ENCODE results near the gene UFC1.

Gene UFC1

DNA sequence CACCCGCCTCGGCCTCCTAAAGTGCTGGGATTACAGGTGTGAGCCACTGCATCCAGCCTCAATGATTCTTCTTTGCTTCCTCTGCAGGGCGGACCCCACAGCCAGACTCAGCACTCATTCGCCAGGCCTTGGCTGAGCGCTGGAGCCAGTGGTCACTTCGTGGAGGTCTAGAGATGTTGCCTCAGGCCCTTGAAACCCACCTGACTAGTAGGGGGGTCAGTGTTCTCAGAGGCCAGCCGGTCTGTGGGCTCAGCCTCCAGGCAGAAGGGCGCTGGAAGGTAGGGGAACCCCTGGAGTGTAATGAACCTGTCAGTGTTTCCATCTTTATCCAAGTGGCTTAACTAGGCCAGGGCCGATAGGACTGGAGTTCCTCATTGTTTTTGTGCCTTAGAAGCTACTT is 15.1 kb downstream of the UFC1 start:
- no peak for FAIRE-seq

GRCh38 chr1:161171191-161171590 is 17.4 kb downstream of the UFC1 start:
- no peak for DNase-seq (ENCODE audit: low spot score)
- no peak for FAIRE-seq

More for the DNA sequence above, 15.1 kb downstream of the UFC1 start:
- DNase-seq (ENCODE audit: low spot score): no peak

- DNase-seq (ENCODE audit: low spot score) (no peak), FAIRE-seq (no peak)
Observed at GRCh38 chr1:161171696-161172095, 17.9 kb downstream of the UFC1 start.

DNA sequence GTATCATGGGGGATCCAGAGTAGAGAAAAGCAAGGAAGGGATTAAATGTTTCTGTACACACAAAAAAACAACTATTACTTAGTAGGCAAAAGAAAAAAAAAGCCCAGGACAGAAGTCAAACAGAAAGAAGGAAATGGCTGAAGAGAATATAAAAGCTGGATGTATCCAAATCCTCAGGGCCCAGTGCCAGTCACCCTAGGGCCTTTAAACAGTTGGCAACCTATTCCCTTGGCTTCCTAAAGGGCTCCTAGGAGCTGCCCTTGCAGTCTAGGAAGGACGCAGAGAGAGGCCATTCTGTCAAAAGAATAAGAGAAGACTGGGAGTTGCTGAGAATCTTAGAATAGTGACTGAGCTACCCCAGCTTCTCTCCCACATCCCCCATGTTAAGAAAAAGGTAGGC is 18.6 kb downstream of the UFC1 start:
- DNase-seq (ENCODE audit: low spot score) (no peak), FAIRE-seq (no peak)

DNA sequence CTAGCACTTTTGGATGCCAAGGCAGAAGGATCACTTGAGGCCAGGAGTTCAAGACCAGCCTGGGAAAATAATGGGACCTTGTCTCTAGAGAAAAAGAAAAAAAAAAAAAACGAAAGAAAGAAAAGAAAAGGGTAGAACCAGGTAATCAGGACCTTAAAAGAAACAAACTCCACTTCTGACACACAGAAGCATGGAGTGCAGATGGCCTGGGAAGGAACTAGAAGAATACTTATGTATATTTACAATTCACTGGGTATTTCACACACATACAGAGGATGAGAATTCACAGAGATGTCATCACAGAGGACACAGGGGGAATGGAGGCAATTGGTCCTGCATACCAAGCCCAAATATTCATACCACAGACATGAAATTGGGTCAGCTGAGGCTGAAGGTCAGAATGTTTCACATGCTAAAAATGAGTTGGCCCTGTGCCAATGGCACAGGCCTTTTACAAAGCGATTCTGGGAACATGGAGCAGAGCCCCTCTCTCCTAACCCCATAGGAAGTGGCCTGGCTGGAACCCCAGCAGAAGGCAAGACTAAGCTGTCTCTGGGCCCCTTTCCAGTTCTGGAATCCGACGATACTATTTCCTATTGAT is 19.1 kb downstream of the UFC1 start:
- FAIRE-seq (no peak), DNase-seq (ENCODE audit: low spot score) (no peak)

DNA sequence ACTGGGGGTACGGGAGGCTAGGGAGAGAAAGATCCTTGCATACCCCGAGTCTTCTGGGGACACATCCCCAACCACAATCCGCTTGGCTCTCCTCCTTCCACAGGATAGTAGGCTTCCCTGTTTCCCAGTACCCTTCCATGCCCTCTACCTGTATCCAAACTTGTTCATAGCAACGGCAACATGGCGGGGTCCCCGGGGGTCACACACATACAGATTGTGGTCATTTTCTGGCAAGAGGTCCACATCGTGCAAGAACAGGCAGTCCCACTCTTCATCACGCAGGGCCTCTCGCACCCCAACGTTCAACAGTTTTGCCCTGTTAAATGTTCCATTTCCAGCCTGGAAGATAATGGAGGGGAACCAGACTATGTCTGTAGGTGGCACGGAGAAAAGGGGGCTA is 19.9 kb downstream of the UFC1 start:
- FAIRE-seq: no peak
- DNase-seq (ENCODE audit: low spot score): no peak

DNA sequence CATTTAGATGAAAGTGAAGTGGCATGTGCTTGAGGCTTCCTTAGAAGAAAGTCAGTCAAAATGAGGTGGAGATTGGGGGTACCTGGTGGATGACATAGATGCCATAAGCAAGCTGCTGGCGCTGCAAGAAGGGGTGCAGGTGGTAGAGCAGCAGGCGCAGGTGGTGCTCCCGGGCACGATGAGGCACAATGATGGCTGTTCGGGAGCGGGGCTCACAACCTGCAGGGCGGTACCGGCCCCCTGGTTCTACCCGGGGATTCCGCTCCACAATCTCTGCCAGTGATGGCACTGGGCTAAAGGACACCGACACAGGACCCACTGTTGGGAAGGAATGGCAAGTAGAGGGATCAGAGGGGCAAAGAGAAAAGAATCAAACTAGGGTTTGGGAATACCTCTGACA is 21.1 kb downstream of the UFC1 start:
- DNase-seq (ENCODE audit: low spot score) (no peak), FAIRE-seq (no peak)

- DNase-seq (ENCODE audit: low spot score) (no peak), FAIRE-seq (no peak)
Observed at GRCh38 chr1:161175771-161176453, 22.1 kb downstream of the UFC1 start.

- no peak for DNase-seq (ENCODE audit: low spot score)
- FAIRE-seq: no peak
Observed at GRCh38 chr1:161176468-161177111, 22.8 kb downstream of the UFC1 start.

DNA sequence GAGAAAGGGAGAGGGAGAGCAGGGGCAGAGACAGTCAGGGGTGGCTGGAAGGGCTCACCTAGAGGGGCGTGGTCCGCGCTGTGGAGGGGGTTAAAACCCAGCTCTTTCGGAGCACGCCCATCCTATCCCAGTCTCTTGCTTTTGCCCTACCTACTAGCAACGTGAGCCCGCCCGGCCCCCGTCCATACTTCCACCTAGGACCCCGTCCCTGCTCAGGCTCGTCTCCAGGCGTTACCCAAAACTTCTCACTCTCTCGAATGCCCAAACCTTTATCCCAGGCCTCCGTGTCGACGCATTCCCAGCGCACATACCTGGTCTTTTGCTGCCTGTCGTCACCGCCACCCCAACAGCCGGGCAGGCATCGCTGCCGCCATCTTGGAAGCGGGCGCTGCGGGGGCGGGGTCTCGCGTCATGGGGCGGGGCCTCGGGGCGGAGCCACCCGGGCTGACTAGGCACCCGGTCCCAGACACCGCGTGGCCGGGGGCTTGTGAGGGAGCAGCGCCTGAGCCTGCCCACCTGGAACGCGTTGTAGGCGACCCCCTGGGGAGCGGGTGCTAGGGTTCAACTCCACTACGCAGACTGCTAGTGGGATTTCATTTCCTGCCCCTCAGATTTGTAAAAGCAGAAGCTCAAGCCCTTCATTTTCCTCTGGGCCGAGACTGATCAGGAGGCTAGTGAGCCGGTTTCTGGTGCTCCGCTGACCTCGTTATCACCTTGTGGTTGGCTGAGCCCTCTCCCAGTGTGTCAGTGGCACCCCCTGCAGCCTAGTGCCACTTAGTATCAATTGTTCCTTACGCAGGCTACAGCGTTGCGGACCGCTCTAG is 23.5 kb downstream of the UFC1 start, which contains the start of gene B4GALT3:
Gene B4GALT3 (minus strand): TSS at position 396 of the 824 bp plus-strand sequence. CDS start 1,447 bp downstream, outside the sequence.
- DNase-seq (ENCODE audit: low spot score) (peak; percentile 52), FAIRE-seq (no peak)

DNA sequence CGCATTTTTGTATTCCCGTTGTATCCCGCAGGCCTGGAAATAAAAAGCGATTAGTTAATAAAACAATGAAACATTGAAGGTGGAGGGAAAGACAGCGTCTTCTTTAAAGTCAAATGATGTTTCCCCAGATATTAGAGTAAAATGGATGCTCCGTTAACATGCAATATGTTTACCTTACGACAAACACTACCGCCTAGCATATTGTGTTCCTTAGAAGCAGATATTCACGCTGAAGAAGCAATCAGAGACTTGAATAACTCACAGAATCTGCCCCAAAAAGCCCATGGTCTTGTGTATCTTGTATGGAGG is 24.1 kb downstream of the UFC1 start:
- FAIRE-seq (no peak), DNase-seq (ENCODE audit: low spot score) (no peak)

DNA sequence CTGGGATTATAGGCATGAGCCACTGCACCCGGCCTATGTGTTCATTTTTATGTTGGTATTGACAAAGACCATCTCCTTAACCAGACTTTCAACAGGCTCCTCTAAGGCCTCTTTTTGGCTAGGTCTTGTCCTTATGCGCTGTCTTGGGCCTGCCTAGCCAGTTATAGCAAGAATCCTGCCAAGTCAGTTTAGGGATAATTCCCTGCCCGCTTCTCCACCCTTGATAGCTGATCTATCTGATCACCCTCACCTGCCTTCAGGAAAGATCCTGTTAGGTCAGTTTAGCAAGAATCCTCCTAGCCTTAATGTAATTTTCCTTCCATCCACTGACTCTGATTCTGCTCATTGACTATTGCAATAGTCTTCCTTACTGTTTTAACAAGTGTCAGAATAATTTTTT is 25.9 kb downstream of the UFC1 start:
- FAIRE-seq: no peak
- no peak for DNase-seq (ENCODE audit: low spot score)

DNA sequence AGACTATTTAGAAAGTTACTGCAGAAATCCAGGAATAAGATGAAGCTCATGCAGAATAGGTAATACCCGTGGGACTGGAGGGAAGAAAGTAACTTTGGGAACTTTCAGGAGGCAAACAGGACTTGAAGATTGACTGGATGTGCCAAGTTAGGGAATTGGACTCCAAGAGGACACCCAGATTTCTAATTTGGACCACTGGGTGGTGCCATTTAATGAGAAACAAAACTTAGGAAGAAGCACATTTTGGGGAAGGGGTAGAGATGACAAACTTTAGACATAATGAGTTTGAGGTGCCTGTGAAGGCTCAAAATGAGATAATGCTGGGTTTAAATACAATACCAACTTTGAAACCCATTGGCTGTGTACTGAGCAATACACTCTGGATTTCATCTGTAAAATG is 26.9 kb downstream of the UFC1 start:
- FAIRE-seq (no peak), DNase-seq (ENCODE audit: low spot score) (no peak)

DNA sequence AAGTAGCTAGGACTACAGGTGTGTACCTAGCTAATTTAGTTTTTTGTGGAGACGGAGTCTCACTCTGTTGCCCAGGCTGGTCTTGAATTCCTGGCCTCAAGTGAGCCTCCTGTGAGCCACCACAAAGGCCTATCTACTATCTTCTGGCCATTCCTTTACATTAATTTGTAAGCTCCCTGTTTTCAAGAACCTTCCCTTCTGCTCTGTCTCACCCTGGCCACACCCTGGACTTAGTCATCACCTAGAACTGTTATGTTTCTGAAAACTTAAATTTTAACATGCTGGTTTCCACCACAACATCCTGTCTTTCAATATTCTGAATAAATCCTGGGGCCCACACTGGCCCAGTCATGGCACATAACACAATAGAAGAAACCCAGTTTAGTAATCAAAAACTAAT is 28.4 kb downstream of the UFC1 start:
- DNase-seq (ENCODE audit: low spot score): peak; percentile 71
- FAIRE-seq: peak; percentile 59

GRCh38 chr1:161185282-161185682 is 31.5 kb downstream of the UFC1 start:
- DNase-seq (ENCODE audit: low spot score) (no peak), FAIRE-seq (no peak)

DNA sequence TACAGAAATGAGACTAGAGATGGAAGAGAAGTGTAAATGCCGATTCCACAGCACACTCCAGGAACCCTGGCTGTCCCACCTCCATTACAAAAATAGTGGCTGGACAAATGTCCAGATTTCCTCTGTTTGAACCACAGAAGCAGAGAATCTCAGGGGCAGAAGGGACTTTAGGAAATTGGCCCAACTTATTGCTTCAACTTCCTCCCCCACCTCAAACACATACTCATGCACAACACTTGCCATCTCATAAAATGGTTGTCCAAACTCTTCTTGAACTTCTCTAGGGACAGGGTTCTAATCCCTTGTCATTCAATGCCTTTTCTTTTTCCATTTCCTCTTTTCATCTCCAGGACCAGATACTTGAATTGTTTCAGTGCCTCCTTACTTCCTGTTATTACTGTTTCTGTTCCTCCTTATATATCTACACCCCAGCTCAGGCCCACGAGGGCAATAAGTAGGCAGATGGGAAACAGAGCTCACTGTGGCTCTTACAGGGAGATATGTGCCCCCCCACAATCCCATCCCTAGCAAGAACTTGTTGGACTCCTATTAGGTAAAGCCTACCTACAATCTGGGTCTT is 32.0 kb downstream of the UFC1 start:
- DNase-seq (ENCODE audit: low spot score) (no peak), FAIRE-seq (no peak)

GRCh38 chr1:161187311-161187710 is 33.5 kb downstream of the UFC1 start:
- FAIRE-seq (no peak), DNase-seq (ENCODE audit: low spot score) (no peak)

- no peak for FAIRE-seq
Observed at GRCh38 chr1:161188381-161188780, 34.6 kb downstream of the UFC1 start.

DNA sequence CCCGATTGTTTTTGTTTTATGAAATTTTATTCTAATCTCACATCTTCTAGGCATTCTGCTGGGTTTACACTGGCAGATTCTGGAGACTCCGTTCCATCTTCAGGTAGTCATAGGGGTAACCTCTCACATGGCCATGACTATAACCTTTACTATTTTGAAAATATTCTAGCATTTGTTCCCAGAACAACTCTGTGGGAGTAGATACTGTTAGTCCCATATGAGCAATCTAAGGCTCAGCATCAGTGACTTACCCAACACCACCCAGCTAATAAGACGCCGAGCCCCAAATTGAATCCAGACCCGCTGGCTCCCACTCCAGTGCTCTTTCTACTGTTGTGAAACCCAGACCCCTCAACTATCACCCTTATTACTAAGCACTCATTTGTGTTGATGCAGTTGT is 35.3 kb downstream of the UFC1 start:
- DNase-seq (ENCODE audit: low spot score) (no peak), FAIRE-seq (no peak)

More at GRCh38 chr1:161188381-161188780, 34.6 kb downstream of the UFC1 start:
- no peak for DNase-seq (ENCODE audit: low spot score)

DNA sequence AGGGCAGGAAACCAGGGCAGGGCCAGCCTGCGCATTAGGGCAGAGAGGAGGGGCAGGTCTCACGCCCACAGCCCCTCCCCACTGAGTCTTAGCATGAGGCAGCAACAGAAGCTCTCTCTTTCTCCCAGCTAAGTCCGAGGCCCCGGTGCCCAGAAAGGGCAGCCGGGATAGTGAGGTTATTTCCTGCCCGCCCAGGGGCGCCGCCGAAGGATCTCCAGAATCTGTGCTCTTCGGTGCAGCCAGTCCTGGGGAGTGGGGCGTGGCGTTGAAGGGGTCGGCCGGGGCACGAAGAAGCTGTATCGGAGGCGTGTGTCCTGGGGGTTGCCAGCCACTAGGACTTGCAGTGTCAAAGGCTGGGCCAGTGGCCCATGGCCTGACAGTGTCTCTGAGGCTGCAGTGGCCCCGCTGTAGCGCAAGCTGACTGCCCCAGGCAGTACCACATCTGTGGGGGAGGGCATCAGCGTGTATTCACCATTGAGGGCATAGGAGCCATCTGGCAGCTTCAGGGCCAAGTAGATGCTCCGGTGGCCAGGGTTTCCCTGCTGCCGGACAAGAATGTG is 37.3 kb downstream of the UFC1 start:
- no peak for DNase-seq (ENCODE audit: low spot score)
- FAIRE-seq: no peak

GRCh38 chr1:161191971-161192370 is 38.2 kb downstream of the UFC1 start:
- FAIRE-seq (no peak), DNase-seq (ENCODE audit: low spot score) (no peak)
